Islet precursor cell (in vitro differentiated cells): ENCODE results near the gene PIP5K1C.
"Not testable (repeated sequence)": the region's sequence is repeated elsewhere in the genome, so short reads cannot be mapped to it uniquely, and the experiment has no call there.

ENCODE experiments used
- DNase-seq: peaks from one replicate; pipeline ENCODE4 v3.0.0-alpha.2; 2018

PIP5K1C gene

GRCh38 chr19:3672993-3673392 lies 27.3 kb downstream of the PIP5K1C start:
- DNase-seq = no peak

GRCh38 chr19:3672575-3672948 lies 27.7 kb downstream of the PIP5K1C start:
- DNase-seq = no peak

GRCh38 chr19:3671680-3672574 lies 28.3 kb downstream of the PIP5K1C start:
- no peak for DNase-seq

- no peak for DNase-seq
These were observed 29.2 kb downstream of the PIP5K1C start for GRCh38 chr19:3670796-3671679.

- peak; percentile 85 for DNase-seq
These were observed 30.1 kb downstream of the PIP5K1C start for GRCh38 chr19:3669947-3670795.

- DNase-seq = no peak
These were observed 31.0 kb downstream of the PIP5K1C start for GRCh38 chr19:3669082-3669946.

GRCh38 chr19:3668331-3669081 lies 31.8 kb downstream of the PIP5K1C start:
- DNase-seq = no peak

- DNase-seq = no peak
These were observed 32.5 kb downstream of the PIP5K1C start for GRCh38 chr19:3667766-3668165.

- DNase-seq = no peak
These were observed 33.1 kb downstream of the PIP5K1C start for GRCh38 chr19:3667037-3667638.

- not testable (repeated sequence) for DNase-seq
These were observed 33.8 kb downstream of the PIP5K1C start for GRCh38 chr19:3666545-3666856.

GRCh38 chr19:3665681-3666544 lies 34.4 kb downstream of the PIP5K1C start:
- DNase-seq = peak; percentile 76

GRCh38 chr19:3664879-3665642 lies 35.2 kb downstream of the PIP5K1C start:
- no peak for DNase-seq

- DNase-seq = no peak
These were observed 36.4 kb downstream of the PIP5K1C start for GRCh38 chr19:3663838-3664237.

GRCh38 chr19:3661284-3662238 lies 38.7 kb downstream of the PIP5K1C start:
- no peak for DNase-seq

GRCh38 chr19:3660493-3661219 lies 39.6 kb downstream of the PIP5K1C start:
- DNase-seq = no peak

GRCh38 chr19:3659746-3660112 lies 40.5 kb downstream of the PIP5K1C start:
- DNase-seq = no peak
